Measurements from ENCODE around the gene NFIA.

- TF ChIP-seq CTCF (conservative IDR thresholded peaks at IDR 0.05; ENCODE audit: low read depth, low read length) (no peak), EZH2phosphoT487 (IDR thresholded peaks at IDR 0.05; ENCODE audit: borderline replicate concordance, low read length) (no peak), EZH2 (IDR thresholded peaks at IDR 0.05; ENCODE audit: low read length, unreplicated experiment) (no peak)
Measured at GRCh38 chr1:61287734-61288133, 205.4 kb downstream of the NFIA start.

Measured in PC-3 (cell line).